ENCODE results near the gene NUMBL.

NUMBL gene

DNA sequence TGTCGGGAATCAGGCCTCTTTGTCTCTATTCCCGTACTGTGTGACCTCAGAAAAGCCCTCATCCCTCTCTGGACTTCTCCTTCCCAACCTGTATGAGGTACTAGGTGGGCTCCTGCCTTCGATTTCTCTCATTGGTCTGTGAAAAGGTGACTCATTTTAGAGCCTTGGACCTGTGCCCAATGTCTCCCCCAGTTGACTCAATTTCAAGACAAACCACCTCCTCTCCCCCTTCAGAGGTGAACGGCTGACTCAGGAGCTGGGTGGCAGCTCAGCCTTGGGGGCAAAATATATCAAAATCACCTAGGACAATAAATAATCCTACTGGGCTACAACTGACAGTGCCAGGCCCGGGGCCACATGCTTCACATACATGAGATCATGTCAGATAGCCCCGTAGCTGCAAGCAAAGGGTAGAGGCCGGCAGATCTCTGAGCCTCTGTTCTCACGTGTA is 25.6 kb upstream of the NUMBL start:
- DNase-seq: no peak

- DNase-seq: peak; percentile 96
Measured at GRCh38 chr19:40714441-40715299, 24.2 kb upstream of the NUMBL start.

- no peak for DNase-seq
Measured at GRCh38 chr19:40713939-40714338, 23.5 kb upstream of the NUMBL start.

GRCh38 chr19:40709817-40710216 is 19.4 kb upstream of the NUMBL start:
- no peak for DNase-seq

- no peak for DNase-seq
Measured at GRCh38 chr19:40707615-40708014, 17.2 kb upstream of the NUMBL start.

- no peak for DNase-seq
Measured at GRCh38 chr19:40705950-40706619, 15.6 kb upstream of the NUMBL start.

DNA sequence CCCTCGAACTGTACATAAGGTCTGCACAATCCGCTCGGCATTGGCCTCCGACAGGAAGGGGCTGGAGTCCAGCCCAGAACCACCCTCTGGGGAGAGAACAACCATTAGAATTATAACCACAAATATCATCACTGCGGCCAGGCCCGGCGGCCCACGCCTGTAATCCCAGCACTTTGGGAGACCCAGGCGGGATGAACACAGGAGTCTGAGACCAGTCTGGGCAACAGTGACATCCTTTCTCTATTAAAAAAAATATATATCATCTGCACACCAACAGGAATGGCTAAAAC is 14.9 kb upstream of the NUMBL start:
- no peak for DNase-seq

GRCh38 chr19:40704491-40705361 is 14.3 kb upstream of the NUMBL start:
- no peak for DNase-seq

GRCh38 chr19:40703029-40703755 is 12.7 kb upstream of the NUMBL start:
- no peak for DNase-seq

GRCh38 chr19:40702337-40703012 is 12.0 kb upstream of the NUMBL start:
- peak; percentile 79 for DNase-seq

- no peak for DNase-seq
Measured at GRCh38 chr19:40701758-40702157, 11.3 kb upstream of the NUMBL start.

GRCh38 chr19:40700083-40700482 is 9.6 kb upstream of the NUMBL start:
- no peak for DNase-seq

- DNase-seq: no peak
Measured at GRCh38 chr19:40697007-40697406, 6.6 kb upstream of the NUMBL start.

- DNase-seq: no peak
Measured at GRCh38 chr19:40695881-40696280, 5.4 kb upstream of the NUMBL start.

DNA sequence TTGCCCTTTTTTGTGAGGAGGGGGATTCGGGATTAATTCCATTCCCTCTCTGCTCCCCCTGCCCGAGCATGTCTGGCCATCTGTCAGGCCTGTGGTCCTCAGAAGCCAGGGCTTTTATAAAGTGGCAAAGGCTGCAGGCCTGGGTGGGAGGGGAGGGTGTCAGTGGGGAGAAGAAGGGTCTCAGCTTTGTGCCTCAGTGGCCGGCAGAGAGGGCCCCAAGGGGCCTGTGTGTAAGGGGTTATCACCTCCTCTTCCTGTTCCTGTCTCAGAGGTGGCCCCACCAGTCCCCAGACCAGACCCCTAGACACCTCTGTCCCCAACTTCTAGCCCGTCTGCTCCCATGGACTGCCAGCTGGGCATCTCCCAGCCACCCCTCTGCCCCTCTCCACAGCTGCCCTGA is 3.4 kb upstream of the NUMBL start:
- DNase-seq: no peak

DNA sequence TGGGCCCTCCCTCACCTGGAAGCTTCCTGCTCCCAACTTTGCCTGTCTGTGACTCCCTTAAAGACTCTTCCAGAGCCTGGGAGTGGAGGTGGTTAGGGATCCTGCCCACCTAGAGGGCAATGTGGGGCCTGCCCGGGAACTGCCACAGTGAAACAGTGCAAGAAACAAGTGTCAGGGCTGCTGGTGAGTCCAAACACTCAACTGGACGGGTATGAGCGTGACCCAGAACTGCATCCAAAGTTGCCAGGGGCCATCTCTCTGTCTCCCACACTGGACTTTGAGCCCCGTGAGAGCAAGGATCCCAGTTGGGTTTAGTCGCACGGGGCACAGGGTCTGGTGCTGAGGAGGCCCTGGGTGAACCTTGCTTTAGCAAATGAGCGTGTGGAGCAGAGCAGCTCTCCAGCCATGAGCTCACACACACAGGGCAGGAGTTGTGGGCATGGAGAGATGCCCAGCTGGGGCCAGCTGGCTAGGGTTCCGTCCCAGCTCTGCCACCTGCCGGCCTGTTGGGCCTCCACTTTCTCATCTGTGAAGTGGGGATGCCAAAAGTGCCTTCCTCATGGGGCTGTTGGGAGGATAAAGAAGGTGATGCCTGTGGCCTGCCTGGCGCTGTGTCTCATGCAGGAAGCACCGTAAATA is 2.8 kb upstream of the NUMBL start:
- DNase-seq: no peak

DNA sequence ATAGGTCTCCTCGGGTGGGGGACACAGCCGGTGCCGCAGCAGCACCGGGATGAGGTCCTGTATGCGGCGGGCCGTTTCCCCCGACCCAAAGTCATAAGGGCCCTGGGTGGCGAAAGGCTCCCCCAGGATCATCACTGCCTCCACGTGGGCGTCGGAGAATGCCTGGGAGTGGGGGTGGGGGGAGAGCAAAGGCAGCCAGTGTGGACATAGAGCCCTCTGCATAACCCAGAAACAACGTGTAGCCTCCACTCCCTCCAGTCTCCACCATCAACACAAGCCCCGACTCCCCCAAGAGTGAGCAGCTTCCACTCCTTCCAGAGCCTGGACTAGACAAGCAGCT is 1.7 kb upstream of the NUMBL start:
- DNase-seq: no peak

DNA sequence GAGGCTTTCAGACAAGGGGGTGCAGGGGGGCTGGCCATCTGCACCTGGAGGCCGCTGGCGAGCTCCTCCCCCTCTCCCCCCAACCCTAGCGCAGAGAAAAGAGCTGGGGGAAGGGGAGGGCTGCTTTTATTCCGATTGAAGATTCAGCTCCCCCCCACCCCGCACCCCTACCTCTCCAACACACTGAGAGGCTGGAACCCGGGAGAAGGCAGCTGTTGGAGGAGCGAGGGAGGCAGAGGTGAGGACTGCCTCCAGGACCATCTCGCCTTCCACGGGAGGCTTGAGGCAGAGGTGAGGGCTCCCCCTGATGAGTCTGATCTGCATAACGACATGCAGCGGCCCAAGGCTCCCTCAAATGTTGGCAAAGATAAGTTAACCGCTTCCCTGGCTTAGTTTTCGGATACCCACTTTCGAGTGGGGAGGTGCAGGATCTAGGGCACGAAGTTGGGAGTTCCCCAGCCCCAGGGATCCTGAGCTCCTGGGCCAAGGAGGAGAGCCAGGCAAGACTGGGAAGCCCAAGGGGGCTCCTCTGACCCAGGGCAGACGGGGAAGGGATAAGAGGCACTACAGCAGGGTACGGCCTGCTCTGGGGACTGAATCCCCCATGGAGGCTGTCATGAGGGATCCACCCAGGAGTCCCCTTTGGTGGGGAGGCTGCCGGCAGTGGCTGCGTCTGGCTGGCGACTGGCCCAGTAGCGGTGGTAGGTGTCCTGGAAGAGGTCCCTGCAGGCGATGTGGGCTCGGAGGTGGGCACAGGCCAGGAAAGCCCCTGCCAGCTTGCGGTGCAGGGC is 1.2 kb upstream of the NUMBL start:
- DNase-seq: peak; percentile 55

DNA sequence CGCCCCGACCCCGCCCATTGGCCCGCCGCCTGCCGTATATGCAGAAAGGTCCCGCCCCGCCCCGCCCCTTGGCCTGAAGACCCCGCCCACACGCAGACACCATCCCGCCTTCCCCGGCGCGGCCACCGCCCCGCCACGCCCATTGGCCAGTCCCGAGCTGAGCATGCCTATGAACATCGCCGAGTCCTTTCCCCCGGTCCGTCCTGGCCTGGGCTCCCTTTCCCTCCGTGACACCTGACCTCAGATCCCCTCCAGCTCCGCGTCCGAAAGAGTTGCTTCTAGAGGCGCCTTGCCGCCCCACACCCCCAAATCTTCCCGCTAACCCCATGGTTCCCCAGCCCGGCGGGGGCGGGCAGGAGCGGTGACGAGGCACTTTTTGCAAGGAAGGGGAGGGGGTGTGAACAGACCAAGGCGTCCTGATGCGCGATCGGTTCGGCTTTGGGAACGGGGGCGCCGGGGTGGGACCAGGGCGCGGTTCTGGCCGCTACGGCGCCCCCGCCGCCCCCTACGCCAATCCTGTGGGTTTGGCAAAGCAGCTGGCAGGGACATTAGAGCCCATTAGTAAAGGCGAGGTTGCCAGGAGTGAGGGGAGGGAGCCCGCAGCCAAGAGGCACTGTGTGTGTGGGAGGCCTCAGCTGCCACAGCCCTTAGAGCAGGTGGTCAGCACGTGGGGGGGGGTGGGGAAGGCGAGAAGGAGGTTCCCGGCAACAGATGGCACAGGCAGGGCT is 406 bp upstream of the NUMBL start:
- DNase-seq: peak; percentile 94

DNA sequence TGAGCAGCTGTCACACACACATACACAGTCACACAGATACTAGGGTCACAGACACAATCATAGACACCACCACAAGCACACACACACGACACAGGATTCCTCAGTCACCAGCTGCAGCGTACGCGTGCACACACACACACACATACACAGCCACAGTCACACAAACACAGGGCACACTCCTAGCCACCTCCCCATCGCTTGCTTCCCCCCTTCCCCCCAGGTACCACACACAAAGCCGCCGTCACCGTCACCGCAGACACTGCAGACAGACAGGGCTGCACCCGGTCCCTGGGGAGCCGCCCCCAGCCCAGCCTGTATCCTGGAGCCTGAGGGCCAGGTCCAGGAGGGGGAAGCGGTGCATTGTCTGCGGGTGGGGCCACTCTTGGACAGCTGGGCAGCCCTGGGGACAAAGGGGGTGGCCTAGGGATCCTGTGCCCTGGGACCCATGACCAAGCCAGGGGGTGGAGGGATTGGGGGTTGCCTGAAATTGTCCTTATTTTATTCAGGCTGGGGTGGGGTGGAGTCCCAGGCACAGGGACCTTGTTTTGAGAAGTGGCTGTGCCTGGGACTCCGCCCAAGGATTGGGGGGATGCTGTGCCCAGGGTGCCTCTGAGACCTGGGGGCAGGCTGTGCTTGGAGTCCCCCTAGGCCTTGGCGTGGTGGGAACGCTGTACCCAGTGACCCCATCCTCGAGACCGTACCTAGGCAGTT is 957 bp downstream of the NUMBL start:
- DNase-seq: no peak
